Measurements from ENCODE around the gene PCBD2. TPM values are rescaled to one million over a fixed set of nuclear protein-coding genes. Genes with fewer than 3 reads are reported as not detected.

PCBD2 gene
- total and polyA plus RNA-seq, 2 donors (not counting 1 experiment from before 2014, with no cell fraction given): 6.1 to 15.7 TPM

GRCh38 chr5:134892282-134892681 is 12.6 kb upstream of the PCBD2 start:
- peaks cover 21% of the 10 kb centered on the region for H3K4me1 Mint-ChIP-seq

GRCh38 chr5:134892926-134893325 is 12.0 kb upstream of the PCBD2 start:
- no peak overlapping the region for H2AFZ ChIP-seq (ENCODE audit: insufficient read depth, low read depth, low read length, poor library complexity, severe bottlenecking)
- Mint-ChIP-seq H3K9me3 (ENCODE audit: insufficient read depth) (no peaks in the 10 kb centered on the region), H3K4me3 (no peak overlapping the region), H3K27me3 (no peaks in the 10 kb centered on the region), H3K27ac (peak overlapping the region; percentile 38), H3K4me1 (peaks cover 18% of the 10 kb centered on the region)
- ChIA-PET POLR2A (no interaction called here), CTCF (no interaction called here)
- H3K9ac ChIP-seq (ENCODE audit: low read length): peak overlapping the region; percentile 8
- WGBS (ENCODE audit: insufficient coverage): 100% methylated on average over 1 of the region's 2 CpGs
- H3K4me3 ChIP-seq (ENCODE audit: control extremely low read depth in 1 of 5, extremely low read depth in 1 of 5, insufficient read depth in 1 of 5, low read depth in 2 of 5, low read length in 4 of 5): no peak overlapping the region
- TF ChIP-seq EZH2 (IDR thresholded peaks at IDR 0.05; ENCODE audit: borderline replicate concordance, insufficient read depth, low read depth, low read length, poor library complexity, severe bottlenecking): no peak
- no peak for TF ChIP-seq CTCF (IDR thresholded peaks at IDR 0.05)
- H3K27ac ChIP-seq (ENCODE audit: low read length in 2 of 2): no peak overlapping the region
- peaks cover 16% of the 10 kb centered on the region for H3K79me2 ChIP-seq (ENCODE audit: control insufficient read depth, insufficient read depth, low read length)
- no peak for DNase-seq
- H4K20me1 ChIP-seq (ENCODE audit: control insufficient read depth, insufficient read depth, low read length, poor library complexity, severe bottlenecking): peaks cover 5% of the 10 kb centered on the region
- H3K4me2 ChIP-seq (replicated peaks; ENCODE audit: low read depth, low read length, poor library complexity, severe bottlenecking): no peak overlapping the region
- H3K36me3 ChIP-seq (replicated peaks in 1 of 2; ENCODE audit: control extremely low read depth in 1 of 2, control insufficient read depth in 1 of 2, extremely low read depth in 1 of 2, insufficient read depth in 2 of 2, low read length in 1 of 2): peaks cover 8 to 49% of the 10 kb centered on the region in 2 experiments
- no peaks in the 10 kb centered on the region for H3K4me1 ChIP-seq (ENCODE audit: control insufficient read depth in 2 of 2, insufficient read depth in 2 of 2, low read length in 2 of 2)
- H3K27me3 ChIP-seq (replicated peaks in 1 of 4; ENCODE audit: control extremely low read depth in 1 of 4, control insufficient read depth in 3 of 4, insufficient read depth in 4 of 4, low read length in 3 of 4): no peaks in the 10 kb centered on the region
- intact Hi-C loops (cut with micrococcal nuclease): no loop called here
- no peak for ATAC-seq (ENCODE audit: low read depth)
- H3K9me3 ChIP-seq (ENCODE audit: control extremely low read depth in 1 of 3, control insufficient read depth in 2 of 3, insufficient read depth in 1 of 3, low read length in 2 of 3): no peaks in the 10 kb centered on the region

More at GRCh38 chr5:134892282-134892681, 12.6 kb upstream of the PCBD2 start:
- Mint-ChIP-seq H3K27ac (peak overlapping the region; percentile 38), H3K4me3 (no peak overlapping the region), H3K27me3 (no peaks in the 10 kb centered on the region), H3K9me3 (ENCODE audit: insufficient read depth) (no peaks in the 10 kb centered on the region)
- POLR2A ChIA-PET: no interaction called here
- CTCF ChIA-PET: interaction anchor here (0.5 to 0.8 kb wide), 3 partner anchors 9 to 306 kb away, joined by 3 to 5 read pairs (median 3); no protein-coding TSS in a partner anchor
- DNase-seq: no peak
- no peak for TF ChIP-seq CTCF (IDR thresholded peaks at IDR 0.05)
- no peak for TF ChIP-seq EZH2 (IDR thresholded peaks at IDR 0.05; ENCODE audit: borderline replicate concordance, insufficient read depth, low read depth, low read length, poor library complexity, severe bottlenecking)
- WGBS (ENCODE audit: insufficient coverage): no CpG with 5 or more reads among the region's 3 CpGs
- Histone ChIP-seq H3K79me2 (ENCODE audit: control insufficient read depth, insufficient read depth, low read length) (peaks cover 21% of the 10 kb centered on the region), H3K36me3 (replicated peaks in 1 of 2; ENCODE audit: control extremely low read depth in 1 of 2, control insufficient read depth in 1 of 2, extremely low read depth in 1 of 2, insufficient read depth in 2 of 2, low read length in 1 of 2) (peaks cover 6 to 51% of the 10 kb centered on the region in 2 experiments), H2AFZ (ENCODE audit: insufficient read depth, low read depth, low read length, poor library complexity, severe bottlenecking) (no peak overlapping the region), H3K27ac (ENCODE audit: low read length in 2 of 2) (no peak overlapping the region), H4K20me1 (ENCODE audit: control insufficient read depth, insufficient read depth, low read length, poor library complexity, severe bottlenecking) (peaks cover 5% of the 10 kb centered on the region), H3K9me3 (ENCODE audit: control extremely low read depth in 1 of 3, control insufficient read depth in 2 of 3, insufficient read depth in 1 of 3, low read length in 2 of 3) (no peaks in the 10 kb centered on the region), H3K4me2 (replicated peaks; ENCODE audit: low read depth, low read length, poor library complexity, severe bottlenecking) (no peak overlapping the region), H3K9ac (ENCODE audit: low read length) (peak overlapping the region; percentile 8), H3K4me3 (ENCODE audit: control extremely low read depth in 1 of 5, extremely low read depth in 1 of 5, insufficient read depth in 1 of 5, low read depth in 2 of 5, low read length in 4 of 5) (no peak overlapping the region), H3K27me3 (replicated peaks in 1 of 4; ENCODE audit: control extremely low read depth in 1 of 4, control insufficient read depth in 3 of 4, insufficient read depth in 4 of 4, low read length in 3 of 4) (no peaks in the 10 kb centered on the region), H3K4me1 (ENCODE audit: control insufficient read depth in 2 of 2, insufficient read depth in 2 of 2, low read length in 2 of 2) (no peaks in the 10 kb centered on the region)
- ATAC-seq (ENCODE audit: low read depth): no peak
- intact Hi-C loops (cut with micrococcal nuclease): no loop called here

Data from B cell (primary cell).